ES-I3 (cell line): Measurements from ENCODE around the gene TMEM242.
A peak's percentile ranks its signal among the peaks of the same experiment; 100 is the strongest.
"Not testable (repeated sequence)": the region's sequence is repeated elsewhere in the genome, so short reads cannot be mapped to it uniquely, and the experiment has no call there.

Experiments
- H3K36me3 ChIP-seq: 2 replicates; pipeline ENCODE4 v1.6.1; 2013; ENCODE audit warnings: mild to moderate bottlenecking, low read length, control low read depth, moderate library complexity; ENCODE audit not compliant: insufficient read depth
- H3K4me1 ChIP-seq: 2 replicates; pipeline ENCODE4 v1.6.1; 2013; ENCODE audit warnings: mild to moderate bottlenecking, control low read depth, low read length; ENCODE audit not compliant: insufficient read depth
- H3K9ac ChIP-seq: 2 replicates; pipeline ENCODE4 v1.6.1; 2013; ENCODE audit warnings: low read depth, mild to moderate bottlenecking, low read length, moderate library complexity
- H3K9me3 ChIP-seq: 2 replicates; pipeline ENCODE4 v1.6.1; 2013; ENCODE audit warnings: mild to moderate bottlenecking, low read length, moderate library complexity; ENCODE audit not compliant: control insufficient read depth, insufficient read depth

The TMEM242 gene

GRCh38 chr6:157323255-157323965 is at the start of gene TMEM242:
Gene TMEM242, minus strand, starts transcription at chr6:157323519. Its CDS starts 20 bp downstream, at chr6:157323499.
- H3K9me3 ChIP-seq, result no peaks in the 10 kb centered on the region
- H3K4me1 ChIP-seq, result no peaks in the 10 kb centered on the region
- peak within 1 kb of the TSS; percentile 92 for H3K9ac ChIP-seq
- H3K36me3 ChIP-seq, result peaks cover 2% of the 10 kb centered on the region; the same call in 1 of the 2 replicates

GRCh38 chr6:157372501-157373280 is 49.4 kb upstream of the TMEM242 start:
- H3K36me3 ChIP-seq, result no peaks in the 10 kb centered on the region
- H3K9me3 ChIP-seq, result no peaks in the 10 kb centered on the region
- H3K9ac ChIP-seq, result no peak overlapping the region
- H3K4me1 ChIP-seq, result peaks cover 11% of the 10 kb centered on the region

DNA sequence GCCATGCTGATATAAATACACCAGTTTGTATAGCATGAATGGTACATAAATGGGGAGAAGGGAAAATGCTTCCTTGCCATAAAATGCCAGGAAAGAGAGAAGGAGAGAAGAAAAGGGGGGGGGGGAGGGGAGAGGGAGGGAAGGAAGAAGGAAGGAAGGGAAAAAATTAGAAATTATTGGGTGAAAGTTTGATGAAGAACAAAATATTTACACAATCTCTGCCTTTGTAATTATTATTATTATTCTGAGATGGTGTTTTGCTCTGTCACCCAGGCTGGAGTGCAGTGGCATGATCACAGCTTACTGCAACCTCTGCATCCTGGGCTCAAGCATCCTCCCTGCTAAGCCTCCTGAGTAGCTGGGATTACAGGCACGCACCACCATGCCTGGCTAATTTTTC is 47.4 kb upstream of the TMEM242 start:
- Histone ChIP-seq H3K4me1 (peaks cover 11% of the 10 kb centered on the region), H3K9me3 (no peaks in the 10 kb centered on the region), H3K36me3 (no peaks in the 10 kb centered on the region), H3K9ac (no peak overlapping the region)

DNA sequence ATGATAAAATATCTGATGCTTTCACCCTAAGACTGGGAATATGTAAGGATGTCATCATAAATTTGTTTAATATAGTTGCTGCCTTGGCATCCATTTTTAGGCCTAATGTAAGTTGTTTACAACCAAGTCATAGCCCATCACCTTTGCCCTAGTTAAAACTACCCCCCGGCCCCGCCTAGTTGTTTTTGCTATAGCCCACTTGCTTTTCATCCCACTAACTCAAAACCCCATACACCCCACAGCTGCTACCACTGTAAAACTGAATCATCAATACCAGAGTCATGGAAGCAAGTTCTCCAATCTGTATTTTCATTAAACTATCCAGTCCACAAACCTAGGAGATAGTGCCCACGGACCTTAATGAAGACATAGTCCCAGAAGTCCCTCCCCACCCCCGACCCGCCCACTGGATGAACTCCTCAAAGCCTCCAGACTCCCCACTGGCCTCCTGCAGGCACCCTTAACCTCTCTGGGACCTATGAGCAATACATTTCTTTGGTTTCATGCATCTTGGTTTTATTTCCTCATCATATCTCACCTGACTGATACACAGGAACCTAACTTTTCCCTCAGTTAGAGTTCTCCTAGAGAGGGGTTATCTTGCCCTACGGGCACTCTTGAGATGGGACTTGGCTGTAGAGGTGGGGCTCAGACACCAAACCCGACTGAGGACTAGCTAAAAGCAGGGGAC is 45.2 kb upstream of the TMEM242 start:
- Histone ChIP-seq H3K36me3 (no peaks in the 10 kb centered on the region), H3K4me1 (no peaks in the 10 kb centered on the region; the same call in 1 of the 2 replicates), H3K9ac (no peak overlapping the region), H3K9me3 (no peaks in the 10 kb centered on the region)

DNA sequence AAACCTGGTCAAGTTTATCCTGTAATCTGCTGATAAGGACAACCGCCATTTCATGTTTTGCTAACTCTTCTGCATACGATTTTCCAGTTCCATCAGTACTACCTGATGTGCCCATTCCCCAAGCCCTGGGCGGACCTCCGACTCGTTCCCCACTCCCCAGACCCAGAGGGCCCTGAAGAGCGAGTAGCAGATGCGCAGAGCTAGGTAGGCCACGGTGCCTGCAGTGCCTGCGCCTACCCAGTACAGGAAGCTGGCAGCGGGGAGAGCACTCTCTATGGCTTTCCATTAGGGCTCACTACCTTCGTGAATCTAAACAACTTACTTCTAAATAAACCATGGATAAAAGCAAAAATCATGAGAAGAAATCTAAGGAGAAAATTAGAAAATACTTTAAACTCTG is 43.3 kb upstream of the TMEM242 start:
- Histone ChIP-seq H3K36me3 (no peaks in the 10 kb centered on the region), H3K9ac (no peak overlapping the region), H3K9me3 (no peaks in the 10 kb centered on the region), H3K4me1 (no peaks in the 10 kb centered on the region; the same call in 1 of the 2 replicates)

- no peaks in the 10 kb centered on the region for H3K36me3 ChIP-seq
- no peaks in the 10 kb centered on the region for H3K9me3 ChIP-seq
- H3K9ac ChIP-seq, result no peak overlapping the region
- no peaks in the 10 kb centered on the region; the same call in 1 of the 2 replicates for H3K4me1 ChIP-seq
These were observed 41.4 kb upstream of the TMEM242 start for GRCh38 chr6:157364705-157365104.

DNA sequence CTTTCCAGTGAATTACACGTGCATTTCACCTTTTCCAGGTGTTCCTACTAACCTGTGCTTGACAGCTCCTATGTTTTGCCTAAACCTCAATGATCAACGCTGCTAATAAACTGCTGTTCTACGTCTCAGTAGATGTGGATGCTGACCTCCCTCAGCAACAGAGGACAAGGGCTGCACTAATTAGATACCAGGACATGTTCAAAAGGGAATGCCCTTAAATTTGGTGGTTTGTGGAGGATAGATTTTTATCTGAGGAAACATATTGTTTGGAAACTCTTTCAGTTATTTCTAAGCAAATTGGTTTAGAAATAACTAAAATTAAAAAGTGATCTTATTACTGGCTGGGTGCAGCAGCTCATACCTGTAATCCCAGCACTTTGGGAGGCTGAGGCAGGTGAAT is 38.6 kb upstream of the TMEM242 start:
- H3K4me1 ChIP-seq, result no peaks in the 10 kb centered on the region
- no peak overlapping the region for H3K9ac ChIP-seq
- no peaks in the 10 kb centered on the region for H3K9me3 ChIP-seq
- no peaks in the 10 kb centered on the region for H3K36me3 ChIP-seq

DNA sequence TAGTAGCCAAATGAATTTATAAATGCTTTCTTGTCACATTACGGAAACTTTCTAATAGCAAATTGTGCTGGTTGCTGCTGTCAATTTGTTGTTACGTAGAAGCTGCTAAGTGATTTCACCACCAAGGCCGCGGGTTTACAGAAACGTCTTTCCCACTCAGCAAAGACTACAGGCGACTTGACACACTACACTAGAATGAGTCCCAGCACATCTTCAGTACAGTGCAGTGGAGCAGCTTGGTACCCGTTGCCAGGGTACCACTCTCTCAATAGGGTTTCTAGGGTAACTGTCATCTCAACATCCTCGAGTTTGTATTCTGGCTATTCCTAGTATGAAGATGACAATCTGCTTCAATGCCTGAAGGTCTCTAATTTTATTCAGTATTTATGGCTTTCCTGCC is 35.0 kb upstream of the TMEM242 start:
- H3K4me1 ChIP-seq, result no peaks in the 10 kb centered on the region
- H3K36me3 ChIP-seq, result no peaks in the 10 kb centered on the region
- H3K9me3 ChIP-seq, result no peaks in the 10 kb centered on the region
- no peak overlapping the region for H3K9ac ChIP-seq

DNA sequence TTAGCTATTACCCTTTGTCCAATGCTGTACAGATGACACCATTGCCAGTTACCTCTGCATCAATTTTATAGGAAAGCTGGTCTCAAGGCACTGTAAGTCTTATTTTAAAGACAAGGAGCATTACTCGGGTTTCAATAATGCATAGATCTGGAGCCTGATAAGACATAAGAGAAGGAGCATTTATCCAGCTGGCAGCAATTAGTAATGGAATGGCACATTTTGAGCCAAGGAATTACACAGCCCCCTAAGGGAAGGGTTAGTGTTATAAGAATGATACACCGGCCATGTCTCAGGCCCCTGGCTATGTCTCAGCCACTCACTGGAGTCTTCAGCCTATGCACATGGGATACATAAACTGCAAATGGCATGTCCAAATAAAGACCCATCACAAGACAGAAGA is 23.1 kb upstream of the TMEM242 start:
- Histone ChIP-seq H3K9me3 (no peaks in the 10 kb centered on the region; the same call in 1 of the 2 replicates), H3K9ac (no peak overlapping the region), H3K36me3 (no peaks in the 10 kb centered on the region), H3K4me1 (no peaks in the 10 kb centered on the region)

DNA sequence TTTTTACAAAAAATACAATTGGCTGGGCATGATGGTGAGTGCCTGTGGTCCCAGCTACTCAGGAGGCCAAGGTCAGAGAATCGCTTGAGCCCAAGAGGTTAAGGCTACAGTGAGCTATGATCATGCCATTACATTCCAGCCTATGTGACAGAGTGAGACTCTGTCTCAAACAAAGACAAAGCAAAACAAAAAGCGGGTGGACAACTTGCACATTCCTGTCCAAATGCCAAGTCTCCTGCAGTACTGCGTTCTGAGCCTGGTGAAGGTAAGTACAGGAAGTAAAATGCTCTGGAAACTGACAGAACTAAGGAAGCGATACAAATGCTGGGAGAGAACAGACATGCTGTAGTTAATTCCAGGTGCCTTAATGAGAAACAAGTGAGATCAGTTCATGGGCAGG is 20.4 kb upstream of the TMEM242 start:
- no peak overlapping the region for H3K9ac ChIP-seq
- H3K36me3 ChIP-seq, result no peaks in the 10 kb centered on the region
- H3K9me3 ChIP-seq, result no peaks in the 10 kb centered on the region
- H3K4me1 ChIP-seq, result no peaks in the 10 kb centered on the region

GRCh38 chr6:157339432-157339831 is 16.1 kb upstream of the TMEM242 start:
- H3K4me1 ChIP-seq, result no peaks in the 10 kb centered on the region
- H3K9me3 ChIP-seq, result no peaks in the 10 kb centered on the region
- H3K36me3 ChIP-seq, result no peaks in the 10 kb centered on the region
- no peak overlapping the region for H3K9ac ChIP-seq

- no peaks in the 10 kb centered on the region for H3K4me1 ChIP-seq
- no peaks in the 10 kb centered on the region for H3K9me3 ChIP-seq
- no peak overlapping the region for H3K9ac ChIP-seq
- no peaks in the 10 kb centered on the region for H3K36me3 ChIP-seq
These were observed 14.4 kb upstream of the TMEM242 start for GRCh38 chr6:157337751-157338150.

DNA sequence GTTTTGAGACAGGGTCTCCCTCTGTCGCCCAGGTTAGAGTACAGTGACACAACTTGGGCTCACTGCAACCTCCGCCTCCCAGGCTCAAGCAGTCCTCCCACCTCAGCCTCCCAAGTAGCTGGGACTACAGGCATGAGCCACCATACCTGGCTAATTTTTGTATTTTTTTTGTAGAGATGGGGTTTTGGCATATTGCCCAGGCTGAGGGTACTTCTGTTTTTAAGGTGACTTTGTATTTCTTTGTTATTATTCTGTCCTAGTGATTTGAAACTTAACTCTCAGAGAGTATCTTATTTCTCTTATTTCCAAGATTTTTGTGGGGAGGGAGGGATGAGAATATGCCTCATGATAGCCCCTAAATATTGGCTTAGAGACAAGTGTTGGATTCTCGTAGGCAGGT is 14.0 kb upstream of the TMEM242 start:
- not testable (repeated sequence) for H3K9ac ChIP-seq, H3K4me1 ChIP-seq, H3K9me3 ChIP-seq, H3K36me3 ChIP-seq

DNA sequence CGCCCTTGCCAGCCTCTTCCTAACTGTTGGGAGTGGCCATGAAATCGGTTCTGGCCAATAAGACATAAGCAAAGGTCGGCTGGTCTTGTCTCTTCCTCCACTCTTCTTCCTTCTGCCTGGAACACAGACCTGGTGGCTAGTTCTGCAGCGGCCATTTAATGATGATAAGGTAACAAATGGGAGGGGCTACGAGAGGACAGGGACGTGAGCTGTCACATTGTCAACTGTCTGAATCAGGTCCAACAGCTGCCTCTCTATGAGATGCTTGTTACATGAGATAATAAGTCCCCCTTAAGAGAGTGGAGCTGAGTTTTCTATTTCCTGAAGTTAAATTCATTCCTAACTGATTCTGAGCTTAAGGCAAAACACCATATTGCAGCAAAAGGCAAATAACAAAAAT is 12.5 kb upstream of the TMEM242 start:
- Histone ChIP-seq H3K4me1 (no peaks in the 10 kb centered on the region), H3K9ac (no peak overlapping the region), H3K36me3 (no peaks in the 10 kb centered on the region), H3K9me3 (no peaks in the 10 kb centered on the region)
